ENCODE data around the gene RANBP17. TPM values are rescaled to one million over a fixed set of nuclear protein-coding genes. Genes with fewer than 3 reads are reported as not detected.

The RANBP17 gene
- total and polyA plus RNA-seq, 5 experiments from 2014 or later = 0.09 to 0.83 (median 0.24) TPM; not detected in 2

DNA sequence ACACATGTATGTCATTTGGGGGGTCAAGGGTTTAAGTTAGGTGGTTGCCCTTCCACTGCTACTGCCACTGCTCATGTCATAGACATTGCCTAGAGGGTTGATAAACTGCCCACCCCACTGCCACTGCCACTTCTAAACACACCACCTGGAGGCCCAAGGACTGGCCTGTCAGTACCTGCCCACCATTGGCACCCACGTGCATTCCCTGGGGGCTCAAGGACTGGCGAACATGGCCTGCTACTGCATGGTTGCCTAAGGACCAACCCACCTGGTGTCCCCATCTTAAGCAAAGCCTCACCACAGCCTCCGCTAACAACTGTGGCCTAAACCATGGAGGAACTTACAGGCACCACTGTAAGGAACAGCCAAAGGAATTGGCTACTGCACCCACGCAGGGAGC, 261.6 kb downstream of the RANBP17 start:
- H3K27ac Mint-ChIP-seq = no peak overlapping the region
- no peak overlapping the region for H3K4me3 Mint-ChIP-seq
- no peaks in the 10 kb centered on the region for H3K4me1 Mint-ChIP-seq
- peaks cover 0 to 12% (median 0%) of the 10 kb centered on the region in 3 donors for H3K36me3 Mint-ChIP-seq
- peaks cover 5 to 21% (median 9%) of the 10 kb centered on the region in 9 donors for H3K9me3 Mint-ChIP-seq
- DNase-seq (no peak), ATAC-seq (no peak)
- POLR2A ChIA-PET = no interaction called here
- H3K27me3 Mint-ChIP-seq = peaks cover 2 to 47% (median 17%) of the 10 kb centered on the region in 5 donors

DNA sequence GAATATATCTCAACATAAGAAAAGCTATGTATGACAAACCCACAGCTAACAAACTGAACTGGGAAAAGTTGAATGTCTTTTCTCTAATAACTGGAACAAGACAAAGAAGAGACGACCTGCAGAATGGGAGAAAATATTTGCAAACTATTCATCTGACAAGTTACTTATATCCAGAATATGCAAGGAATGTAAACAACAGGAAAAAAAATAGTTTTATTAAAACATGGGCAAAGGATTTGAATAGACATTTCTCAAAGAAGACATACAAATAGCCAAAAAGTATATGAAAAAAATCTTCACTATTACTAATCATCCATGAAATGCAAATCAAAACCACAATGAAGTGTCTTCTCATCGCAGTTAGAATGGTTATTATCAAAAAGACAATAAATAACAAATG, 265.5 kb downstream of the RANBP17 start:
- ATAC-seq (no peak), DNase-seq (no peak)
- H3K27ac Mint-ChIP-seq = no peak overlapping the region
- POLR2A ChIA-PET = no interaction called here
- no peaks in the 10 kb centered on the region for H3K36me3 Mint-ChIP-seq
- H3K4me1 Mint-ChIP-seq = no peaks in the 10 kb centered on the region
- H3K4me3 Mint-ChIP-seq = no peak overlapping the region
- peaks cover 0 to 2% (median 0%) of the 10 kb centered on the region in 9 donors for H3K9me3 Mint-ChIP-seq
- H3K27me3 Mint-ChIP-seq = peaks cover 0 to 22% (median 10%) of the 10 kb centered on the region in 5 donors

DNA sequence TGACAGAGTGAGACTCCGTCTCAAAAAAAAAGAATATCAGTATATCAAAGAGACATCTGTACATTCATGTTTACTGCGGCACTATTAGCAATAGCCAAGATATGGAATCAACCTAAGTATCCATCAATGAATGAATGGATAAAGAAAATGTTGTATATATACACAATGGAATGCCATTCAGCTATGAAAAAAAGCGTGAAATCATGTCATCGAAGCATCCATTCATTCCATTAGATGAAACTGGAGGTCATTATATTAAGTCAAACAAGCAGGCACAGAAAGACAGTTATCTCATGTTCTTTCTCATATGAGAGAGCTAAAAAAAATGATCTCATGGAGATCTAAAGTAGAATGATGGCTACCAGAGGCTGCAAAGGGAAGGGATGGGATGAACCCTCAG, 266.3 kb downstream of the RANBP17 start:
- H3K27ac Mint-ChIP-seq = no peak overlapping the region
- H3K27me3 Mint-ChIP-seq = peaks cover 0 to 18% (median 9%) of the 10 kb centered on the region in 5 donors
- no peak for DNase-seq
- H3K4me1 Mint-ChIP-seq = no peaks in the 10 kb centered on the region
- ATAC-seq = no peak
- no peaks in the 10 kb centered on the region for H3K36me3 Mint-ChIP-seq
- H3K4me3 Mint-ChIP-seq = no peak overlapping the region
- H3K9me3 Mint-ChIP-seq = peaks cover 0 to 2% (median 0%) of the 10 kb centered on the region in 9 donors
- POLR2A ChIA-PET = no interaction called here

DNA sequence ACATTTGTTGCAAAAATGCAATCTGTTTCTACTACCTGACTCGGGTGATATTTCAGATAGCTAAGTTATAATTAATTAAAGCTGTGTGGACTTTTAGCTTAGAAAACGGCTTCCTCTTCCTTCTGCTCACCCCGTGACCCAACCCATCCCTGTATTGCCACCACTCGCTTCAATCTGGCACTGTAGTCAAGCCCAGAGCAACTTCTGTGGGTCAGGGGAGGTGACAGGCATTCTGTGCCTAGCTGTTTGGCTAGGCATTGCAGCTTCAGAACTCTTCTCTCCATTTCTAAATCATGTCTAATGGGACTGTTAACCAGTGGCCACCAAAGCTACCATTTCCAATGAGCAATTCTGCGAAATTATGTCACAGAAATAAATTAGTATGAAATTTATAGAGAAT, 267.5 kb downstream of the RANBP17 start:
- Mint-ChIP-seq H3K27me3 (peaks cover 2 to 7% (median 4%) of the 10 kb centered on the region in 5 donors), H3K4me1 (no peaks in the 10 kb centered on the region), H3K27ac (no peak overlapping the region), H3K36me3 (no peaks in the 10 kb centered on the region), H3K9me3 (peaks cover 0 to 2% (median 0%) of the 10 kb centered on the region in 9 donors), H3K4me3 (no peak overlapping the region)
- DNase-seq (no peak), ATAC-seq (no peak)
- POLR2A ChIA-PET = no interaction called here

DNA sequence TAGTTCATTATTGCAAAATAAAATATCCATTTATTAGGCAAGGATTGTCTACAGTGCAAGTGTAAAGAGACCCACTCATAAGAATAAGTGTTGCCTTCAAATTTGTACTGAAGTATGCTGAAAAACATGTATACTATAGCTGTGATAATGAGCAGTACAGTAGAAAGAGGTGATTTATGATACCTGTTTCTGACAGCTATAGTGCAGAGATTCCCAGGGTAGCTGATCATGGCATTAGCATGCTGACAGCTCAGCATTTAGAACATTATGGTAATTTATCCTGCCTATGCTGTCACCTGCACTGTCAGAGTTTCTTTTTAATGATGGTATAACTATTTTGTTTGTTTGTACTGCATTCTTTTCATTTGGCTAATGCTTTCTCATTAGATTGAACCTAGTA, 269.7 kb downstream of the RANBP17 start:
- Mint-ChIP-seq H3K9me3 (no peaks in the 10 kb centered on the region), H3K4me1 (no peaks in the 10 kb centered on the region), H3K4me3 (no peak overlapping the region), H3K27ac (no peak overlapping the region), H3K27me3 (peaks cover 0 to 5% (median 0%) of the 10 kb centered on the region in 5 donors), H3K36me3 (no peaks in the 10 kb centered on the region)
- POLR2A ChIA-PET = no interaction called here
- no peak for DNase-seq
- ATAC-seq = no peak

DNA sequence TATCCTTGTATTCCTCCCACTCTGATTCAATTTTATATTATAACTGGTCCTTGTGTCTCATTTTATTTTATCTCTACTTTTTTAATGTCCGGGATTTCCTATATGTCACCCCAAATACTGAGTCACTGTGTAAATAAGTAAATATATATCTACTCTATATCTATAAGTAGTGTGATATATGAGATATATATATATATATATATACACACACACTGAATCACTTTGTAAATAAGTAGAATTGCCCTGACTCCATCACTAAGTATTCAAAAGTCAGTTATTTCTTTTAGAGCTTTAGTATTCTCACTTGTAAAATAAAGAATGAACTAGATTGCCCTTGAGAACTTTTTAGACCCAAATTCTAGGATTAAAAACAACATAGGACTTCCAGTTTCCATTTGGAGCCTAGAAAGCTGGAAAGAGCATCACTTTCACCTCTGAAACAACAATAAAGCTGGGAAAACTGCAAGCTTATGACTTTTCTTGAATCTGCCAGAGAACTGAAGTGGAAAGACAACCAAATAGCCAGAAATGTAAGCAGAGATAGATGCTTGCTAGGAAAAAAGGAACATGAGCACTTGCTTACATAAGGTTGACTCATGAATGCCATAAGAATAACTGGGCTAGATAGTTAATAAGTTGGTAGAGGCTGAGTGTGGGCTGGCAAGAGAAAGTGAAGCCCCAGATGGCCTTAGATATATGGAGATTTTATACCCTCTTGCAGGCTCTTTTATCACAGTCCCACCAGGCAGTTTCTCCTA, 276.1 kb downstream of the RANBP17 start:
- POLR2A ChIA-PET = no interaction called here
- Mint-ChIP-seq H3K9me3 (no peaks in the 10 kb centered on the region), H3K36me3 (no peaks in the 10 kb centered on the region), H3K27ac (no peak overlapping the region), H3K4me1 (no peaks in the 10 kb centered on the region), H3K4me3 (no peak overlapping the region), H3K27me3 (peaks cover 0 to 7% (median 4%) of the 10 kb centered on the region in 5 donors)
- DNase-seq = no peak
- ATAC-seq = no peak

DNA sequence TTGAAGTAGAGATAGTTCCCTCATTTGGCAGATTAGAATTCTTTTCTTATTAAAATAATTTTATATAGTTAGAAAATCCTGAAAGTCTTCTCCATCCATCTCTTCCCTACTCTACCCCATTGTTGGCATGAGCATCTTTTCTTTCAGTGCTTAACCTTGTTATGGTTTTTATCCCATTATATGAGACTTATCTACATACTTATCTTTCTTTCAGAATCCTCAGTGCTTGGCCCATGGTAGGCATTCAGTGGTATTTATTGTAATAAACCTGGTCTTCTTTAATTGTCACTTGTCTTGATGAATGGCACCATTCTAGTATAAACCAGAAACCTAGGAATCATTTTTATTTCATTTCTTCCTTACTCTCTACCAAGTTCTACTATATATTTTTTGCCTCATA, 277.4 kb downstream of the RANBP17 start:
- ATAC-seq (no peak), DNase-seq (no peak)
- H3K4me3 Mint-ChIP-seq = no peak overlapping the region
- H3K9me3 Mint-ChIP-seq = no peaks in the 10 kb centered on the region
- H3K4me1 Mint-ChIP-seq = no peaks in the 10 kb centered on the region
- peaks cover 0 to 7% (median 2%) of the 10 kb centered on the region in 5 donors for H3K27me3 Mint-ChIP-seq
- no peak overlapping the region for H3K27ac Mint-ChIP-seq
- POLR2A ChIA-PET = no interaction called here
- H3K36me3 Mint-ChIP-seq = no peaks in the 10 kb centered on the region

DNA sequence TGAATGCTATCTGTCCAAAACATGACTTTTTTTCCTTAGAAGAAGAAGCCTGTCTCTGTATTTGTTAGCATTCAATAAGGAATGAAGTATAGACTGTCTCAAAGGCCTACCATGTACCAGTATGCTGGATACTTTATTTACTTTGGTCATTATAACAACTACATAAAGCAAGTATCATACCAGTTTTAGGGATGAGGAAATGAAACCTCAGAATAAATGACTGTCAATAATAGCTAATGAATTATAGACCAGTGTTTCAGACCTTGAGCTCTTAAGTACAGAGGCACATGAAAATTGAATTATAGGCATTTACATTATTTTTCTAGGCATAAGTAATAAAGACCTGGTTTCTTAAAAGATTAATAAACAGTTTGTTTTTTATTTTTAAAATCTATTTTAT, 280.8 kb downstream of the RANBP17 start:
- Mint-ChIP-seq H3K27ac (no peak overlapping the region), H3K27me3 (peaks cover 0 to 7% (median 1%) of the 10 kb centered on the region in 5 donors), H3K9me3 (no peaks in the 10 kb centered on the region), H3K4me1 (no peaks in the 10 kb centered on the region), H3K4me3 (no peak overlapping the region), H3K36me3 (no peaks in the 10 kb centered on the region)
- DNase-seq (no peak), ATAC-seq (no peak)
- POLR2A ChIA-PET = no interaction called here

DNA sequence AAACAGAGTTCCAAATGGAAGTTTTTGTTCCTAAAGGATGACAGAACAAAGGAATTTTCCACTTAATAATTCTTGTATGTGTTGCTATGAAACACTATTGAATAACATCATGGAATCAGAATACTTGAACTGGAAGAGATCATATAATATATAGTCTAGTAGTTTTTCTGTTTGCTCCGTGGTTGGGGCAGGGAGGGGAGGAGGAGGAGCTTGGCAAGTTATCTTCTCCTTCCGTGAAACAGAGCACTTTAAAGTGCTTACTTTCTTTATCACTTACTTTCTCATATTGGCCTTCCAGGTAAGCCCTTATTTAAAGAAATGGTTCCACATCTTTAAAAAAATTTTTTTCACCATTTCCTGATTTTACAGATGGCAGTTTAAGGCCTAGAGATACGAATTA, 281.4 kb downstream of the RANBP17 start:
- Mint-ChIP-seq H3K4me1 (no peaks in the 10 kb centered on the region), H3K27ac (no peak overlapping the region), H3K36me3 (no peaks in the 10 kb centered on the region), H3K27me3 (peaks cover 0 to 7% (median 1%) of the 10 kb centered on the region in 5 donors), H3K9me3 (no peaks in the 10 kb centered on the region), H3K4me3 (no peak overlapping the region)
- POLR2A ChIA-PET = no interaction called here
- DNase-seq (no peak), ATAC-seq (no peak)

DNA sequence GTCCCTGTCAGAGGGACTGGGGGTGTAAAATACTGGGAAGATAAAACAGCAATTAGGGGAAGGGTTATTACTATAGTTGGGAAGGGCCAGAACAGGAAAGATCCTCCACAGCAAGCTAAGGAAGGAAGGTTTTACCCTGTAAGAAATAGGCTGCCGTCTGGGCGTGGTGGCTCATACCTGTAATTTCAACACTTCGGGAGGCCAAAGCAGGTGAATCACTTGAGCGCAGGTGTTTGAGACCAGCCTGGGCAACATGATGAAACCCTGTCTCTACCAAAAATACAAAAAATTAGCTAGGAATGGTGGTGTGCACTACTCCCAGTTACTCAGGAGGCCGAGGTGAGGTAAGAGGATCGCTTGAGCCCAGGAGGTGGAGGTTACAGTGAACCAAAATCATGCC, 282.1 kb downstream of the RANBP17 start:
- Mint-ChIP-seq H3K9me3 (no peaks in the 10 kb centered on the region), H3K36me3 (no peaks in the 10 kb centered on the region), H3K4me1 (no peaks in the 10 kb centered on the region), H3K4me3 (no peak overlapping the region), H3K27ac (no peak overlapping the region), H3K27me3 (peaks cover 0 to 7% (median 1%) of the 10 kb centered on the region in 5 donors)
- ATAC-seq (no peak), DNase-seq (no peak)
- POLR2A ChIA-PET = no interaction called here

DNA sequence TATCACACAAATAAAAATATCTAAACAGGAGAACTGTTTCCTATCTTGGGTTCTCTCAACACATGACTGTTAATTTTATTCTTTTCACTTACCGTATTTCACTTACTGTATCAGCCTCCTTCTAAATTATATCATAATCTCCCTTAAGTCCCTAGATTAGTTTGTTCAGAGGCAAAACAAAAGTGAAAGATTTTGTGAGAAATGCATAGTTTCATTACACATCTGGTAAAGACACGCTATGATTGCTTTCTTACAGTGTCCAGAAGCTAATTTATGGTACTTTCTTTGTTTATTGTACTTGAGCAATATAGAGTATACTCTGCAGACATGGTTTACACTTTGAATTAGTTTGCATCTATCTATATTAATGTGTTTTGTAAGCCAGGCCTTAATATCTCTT, 287.5 kb downstream of the RANBP17 start:
- Mint-ChIP-seq H3K4me1 (no peaks in the 10 kb centered on the region), H3K27ac (no peak overlapping the region), H3K36me3 (no peaks in the 10 kb centered on the region), H3K4me3 (no peak overlapping the region), H3K27me3 (peaks cover 0 to 8% (median 3%) of the 10 kb centered on the region in 5 donors), H3K9me3 (no peaks in the 10 kb centered on the region)
- POLR2A ChIA-PET = no interaction called here
- ATAC-seq (no peak), DNase-seq (no peak)

DNA sequence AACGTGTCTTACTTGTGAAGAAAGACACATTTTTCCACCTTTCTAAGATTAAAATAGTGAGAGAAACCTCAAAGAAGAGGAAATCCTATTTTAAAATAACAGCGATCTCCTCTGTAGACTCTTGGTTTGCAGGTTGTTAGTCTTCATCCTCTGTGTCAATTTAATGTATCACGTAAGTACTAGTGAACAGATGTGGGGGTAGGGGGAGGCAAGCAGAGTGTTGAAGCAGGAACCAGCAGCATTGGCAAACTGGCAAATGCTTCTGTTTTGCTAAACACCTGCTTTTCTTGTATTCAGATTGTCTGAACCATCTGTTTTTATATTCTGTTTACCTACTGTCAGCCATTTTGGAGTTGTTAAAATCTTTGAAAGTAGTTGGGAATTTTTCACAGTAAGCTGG, 288.0 kb downstream of the RANBP17 start:
- Mint-ChIP-seq H3K27me3 (peaks cover 0 to 8% (median 3%) of the 10 kb centered on the region in 5 donors), H3K4me1 (no peaks in the 10 kb centered on the region), H3K36me3 (no peaks in the 10 kb centered on the region), H3K9me3 (no peaks in the 10 kb centered on the region), H3K27ac (no peak overlapping the region), H3K4me3 (no peak overlapping the region)
- no peak for DNase-seq
- ATAC-seq = no peak
- POLR2A ChIA-PET = no interaction called here

DNA sequence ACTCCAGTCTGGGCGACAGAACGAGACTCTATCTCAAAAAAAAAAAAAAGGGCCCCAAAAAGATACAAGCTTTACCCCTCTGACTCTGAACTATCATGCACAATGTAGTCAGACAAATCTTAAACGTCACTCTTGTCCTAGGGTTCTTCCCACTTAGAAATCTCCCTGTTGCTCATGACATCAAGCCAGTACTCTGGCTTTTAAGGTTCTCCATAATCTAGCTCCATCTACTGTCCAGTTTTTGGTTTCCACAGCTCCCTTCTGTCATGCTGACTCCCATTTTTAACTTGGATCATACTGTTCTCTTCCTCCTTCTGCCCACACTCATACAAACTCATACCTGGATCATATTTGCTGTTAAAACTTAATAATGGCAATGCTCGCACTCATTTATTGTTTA, 290.6 kb downstream of the RANBP17 start:
- ATAC-seq = no peak

DNA sequence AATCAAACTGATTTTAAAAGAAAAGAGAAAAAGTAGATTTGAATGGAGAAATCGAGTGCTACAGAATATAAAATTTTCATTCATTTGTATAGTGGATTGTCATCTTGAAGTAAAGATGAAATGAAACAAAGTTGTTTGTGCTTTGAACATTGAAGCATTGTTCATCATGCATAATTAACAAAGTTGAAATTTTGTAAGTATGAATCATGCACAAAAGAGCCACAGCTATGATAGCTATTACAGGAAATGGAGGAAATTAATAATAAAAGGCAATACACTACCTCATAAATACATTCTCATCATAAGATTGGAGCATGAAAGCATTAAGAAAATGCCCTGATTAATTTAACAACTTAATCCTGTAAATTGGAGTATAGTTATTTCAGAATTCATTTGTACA, 293.8 kb downstream of the RANBP17 start:
- DNase-seq (no peak), ATAC-seq (no peak)
- POLR2A ChIA-PET = no interaction called here
- H3K36me3 Mint-ChIP-seq = no peaks in the 10 kb centered on the region
- H3K9me3 Mint-ChIP-seq = no peaks in the 10 kb centered on the region
- H3K4me3 Mint-ChIP-seq = no peak overlapping the region
- H3K27ac Mint-ChIP-seq = no peak overlapping the region
- peaks cover 0 to 7% (median 3%) of the 10 kb centered on the region in 5 donors for H3K27me3 Mint-ChIP-seq
- no peaks in the 10 kb centered on the region for H3K4me1 Mint-ChIP-seq

More for the DNA sequence above, 290.6 kb downstream of the RANBP17 start:
- Mint-ChIP-seq H3K36me3 (no peaks in the 10 kb centered on the region), H3K9me3 (no peaks in the 10 kb centered on the region), H3K27me3 (peaks cover 0 to 8% (median 2%) of the 10 kb centered on the region in 5 donors), H3K4me3 (no peak overlapping the region), H3K4me1 (no peaks in the 10 kb centered on the region), H3K27ac (no peak overlapping the region)
- no peak for DNase-seq
- POLR2A ChIA-PET = no interaction called here
